Myocyte (in vitro differentiated cells): Measurements from ENCODE around the gene GJA4. TPM values are rescaled to one million over a fixed set of nuclear protein-coding genes. Genes with fewer than 3 reads are reported as not detected.

Experiments
- DNase-seq: peaks from one replicate; pipeline ENCODE4 v3.0.0-alpha.2; 2012; ENCODE audit warnings: low read depth
- total RNA-seq: library from RNA; depleted of rRNA; stranded (reverse); fragments of >200 nt; gene quantifications from 2 replicates; pipeline ENCODE4 v1.2.3, GENCODE V29; 2014

Gene GJA4
- total RNA-seq, 1 donor from 2014 or later: not detected

DNA sequence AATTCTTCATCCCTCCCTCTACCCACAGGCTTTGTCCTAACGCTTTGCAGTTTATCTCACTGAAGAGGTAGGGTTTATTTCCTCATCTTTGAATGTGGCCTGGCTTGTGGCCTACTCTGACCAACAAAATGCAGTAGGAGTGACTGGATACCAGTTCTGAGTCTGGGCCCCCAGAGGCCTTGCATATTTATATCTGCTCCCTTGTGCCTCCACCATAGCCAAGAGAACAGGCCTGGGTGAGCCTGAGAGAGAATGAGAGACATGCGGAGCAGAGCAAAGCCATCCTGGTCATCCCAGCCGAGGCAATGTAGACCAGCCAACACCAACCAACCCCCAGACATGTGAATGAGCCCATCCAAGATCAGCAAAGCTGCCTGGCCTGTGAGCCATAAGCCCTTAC, 36.5 kb downstream of the GJA4 start:
- DNase-seq: peak; percentile 44

DNA sequence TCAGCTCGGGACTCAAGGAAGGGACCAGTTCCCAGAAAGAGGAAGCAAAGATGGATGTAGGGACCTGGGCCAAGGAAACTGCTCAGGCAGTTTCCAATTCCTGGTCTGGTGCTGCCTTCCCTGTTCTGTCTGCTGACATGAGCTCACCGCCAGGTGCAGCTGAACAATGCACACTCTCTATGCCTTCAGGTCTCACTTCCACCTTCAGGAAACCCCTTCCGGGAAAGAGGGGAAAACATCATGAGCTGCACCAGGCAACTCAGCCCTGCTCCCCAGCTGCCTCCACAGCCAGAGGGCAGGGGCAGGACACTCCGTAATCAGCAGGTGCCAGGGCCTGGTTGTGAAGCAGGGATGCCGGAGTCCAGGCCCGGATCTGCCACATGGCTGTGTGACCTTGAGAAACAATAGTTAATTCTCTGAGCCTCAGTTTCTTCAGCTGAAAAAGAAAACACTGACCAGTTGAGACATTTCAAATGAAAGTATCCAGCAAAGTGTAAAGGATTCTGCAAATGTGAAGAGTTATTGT, 39.0 kb downstream of the GJA4 start:
- no peak for DNase-seq

DNA sequence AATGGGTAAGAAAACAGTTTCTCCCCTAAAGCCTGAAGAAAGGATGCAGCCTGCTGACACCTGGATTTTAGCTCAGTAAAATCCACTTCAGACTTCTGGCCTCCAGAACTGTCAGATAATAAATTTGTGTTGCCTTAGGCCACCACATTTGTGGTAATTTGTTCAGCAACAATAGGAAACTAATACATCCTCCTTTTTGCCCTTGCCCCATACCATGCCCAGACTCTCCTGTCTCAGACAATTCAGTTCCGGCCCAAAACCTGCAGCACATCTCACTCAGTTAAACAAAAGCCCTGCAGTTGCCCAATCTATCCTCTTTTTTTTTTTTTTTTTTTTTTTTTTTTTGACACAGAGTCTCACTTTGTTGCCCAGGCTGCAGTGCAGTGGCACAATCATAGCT, 40.9 kb downstream of the GJA4 start:
- DNase-seq: no peak

DNA sequence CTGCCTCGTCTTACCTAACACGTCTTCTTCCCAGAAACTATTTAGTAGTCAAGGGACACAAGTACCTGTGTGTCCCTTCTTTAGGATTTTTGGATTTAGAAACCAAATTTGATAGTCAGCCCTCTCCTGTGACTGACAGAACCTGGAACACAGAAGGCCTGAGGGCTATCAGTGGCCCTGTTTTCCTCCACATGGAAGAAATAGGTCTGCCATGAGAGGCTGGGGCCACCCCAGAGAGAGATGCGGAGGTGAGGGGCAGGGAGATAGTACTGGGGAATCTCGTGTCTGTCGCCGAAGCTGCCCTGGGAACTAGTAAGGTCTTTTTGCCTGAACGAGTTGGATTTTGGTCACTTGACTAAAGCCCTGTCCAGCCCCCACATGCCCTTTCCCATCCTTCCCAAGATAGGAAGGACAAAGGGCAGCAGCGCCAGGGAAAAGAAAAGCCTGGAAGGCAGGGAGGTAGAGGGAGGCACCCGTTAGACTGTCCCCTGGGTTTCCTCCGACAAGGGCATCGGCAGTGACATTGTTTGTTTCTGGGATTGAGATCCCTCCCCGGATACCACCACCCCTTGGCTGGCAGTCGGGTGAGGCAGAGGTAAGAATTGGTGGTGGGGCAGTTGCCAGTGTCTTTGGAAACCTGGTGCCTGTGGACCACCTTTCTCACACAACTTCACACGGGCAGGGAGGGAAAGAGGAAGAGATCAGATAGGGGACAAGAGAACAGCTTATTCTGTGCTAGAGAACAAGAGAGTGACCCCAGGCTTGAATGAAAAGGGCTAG, 46.9 kb downstream of the GJA4 start:
- DNase-seq: no peak

DNA sequence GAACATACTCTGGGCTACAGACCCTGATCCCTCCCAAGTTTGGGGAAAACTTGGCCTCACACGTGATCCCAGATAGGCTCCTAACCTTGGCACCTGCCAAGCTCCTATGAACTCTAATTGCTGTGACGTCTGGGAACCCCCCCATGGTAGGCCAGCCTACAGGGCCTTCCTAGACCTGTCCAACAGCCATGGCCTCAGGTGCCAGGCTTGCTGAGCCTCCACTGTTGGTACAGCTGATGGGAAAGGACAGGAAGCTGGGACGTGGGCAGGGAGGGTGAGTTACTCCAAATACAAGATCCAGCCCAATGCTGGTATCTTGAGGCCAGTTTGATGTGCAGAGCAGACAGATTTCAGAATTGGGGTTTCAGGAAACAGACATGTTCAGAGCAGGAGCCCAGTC, 47.6 kb downstream of the GJA4 start:
- no peak for DNase-seq

DNA sequence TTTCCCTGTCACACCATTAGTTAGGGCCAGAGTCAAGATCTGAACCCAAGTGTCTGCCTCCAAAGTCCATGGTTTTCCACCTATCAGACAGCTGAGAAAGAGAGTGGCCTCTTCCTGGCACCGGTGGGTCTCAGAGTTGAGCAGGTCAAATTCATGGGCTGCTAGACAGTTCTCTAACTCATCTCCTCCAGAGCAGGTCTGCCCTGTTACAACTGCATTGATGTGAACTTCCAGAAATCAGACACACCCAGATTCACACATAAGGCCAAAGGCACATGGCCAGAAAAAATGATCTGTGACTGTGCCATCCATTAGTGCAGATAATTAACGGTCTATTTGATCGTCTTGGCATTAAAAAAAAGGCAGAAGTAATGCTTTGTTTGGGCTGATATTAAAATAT, 49.3 kb downstream of the GJA4 start:
- no peak for DNase-seq

DNA sequence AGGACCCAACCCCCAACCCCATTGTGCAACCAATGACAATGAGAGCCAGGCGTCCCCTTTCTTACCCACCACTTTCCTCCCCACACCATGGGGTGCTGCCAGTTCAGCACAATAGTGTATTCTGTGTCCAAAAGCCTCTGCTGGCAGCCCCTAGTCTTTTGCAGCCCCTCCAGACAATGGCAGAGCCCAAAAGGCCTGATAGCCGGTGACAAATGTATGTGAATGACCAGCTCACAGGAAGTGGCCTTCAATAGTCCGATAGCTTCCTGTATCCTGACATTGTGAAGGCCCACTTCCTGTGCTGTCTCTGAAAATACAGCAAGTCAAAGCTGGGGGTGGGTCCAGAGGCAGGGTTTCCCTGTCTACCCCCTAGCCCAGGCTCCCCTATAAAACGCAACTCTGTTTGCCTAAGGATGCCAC, 50.2 kb downstream of the GJA4 start:
- DNase-seq: no peak

DNA sequence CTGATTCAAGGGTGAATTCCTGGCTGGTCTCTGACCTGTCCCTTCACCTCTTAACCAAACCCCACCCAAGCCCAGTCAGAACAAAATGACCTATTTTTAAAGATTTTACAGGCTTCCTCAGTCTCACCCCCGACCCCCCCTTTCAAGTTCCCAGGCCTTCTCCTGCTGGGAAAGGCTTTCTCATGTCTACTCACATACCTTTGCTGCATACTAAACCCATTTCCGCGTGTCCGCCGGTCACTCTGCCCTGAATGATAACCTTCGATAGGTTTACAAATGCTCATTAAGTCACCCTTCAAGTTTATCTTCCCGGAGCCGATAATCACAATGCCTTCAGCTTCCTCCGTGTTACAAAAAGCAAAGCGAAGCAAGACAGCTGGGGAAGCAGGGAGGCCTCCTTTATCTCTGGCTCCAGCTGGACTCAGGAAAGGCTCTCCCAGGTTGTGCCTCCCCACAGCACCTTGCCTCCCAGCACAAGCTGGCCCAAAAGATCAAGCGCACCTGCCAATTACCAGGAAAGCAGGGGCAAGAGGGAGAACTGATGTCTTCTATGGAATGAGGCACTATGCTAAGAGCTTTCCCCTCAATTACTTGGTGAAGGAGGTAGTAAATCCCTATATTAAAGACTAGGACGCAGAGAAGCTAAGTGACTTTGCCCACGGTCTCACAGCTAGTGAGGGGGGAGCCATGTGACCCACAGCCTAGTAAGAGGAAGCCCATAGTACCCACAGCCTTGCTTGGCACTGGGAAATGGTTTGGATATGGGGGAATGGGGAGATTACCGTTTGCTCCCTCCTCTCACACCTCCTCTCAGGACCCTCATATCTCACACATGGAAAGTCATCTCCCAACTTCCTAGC, 50.8 kb downstream of the GJA4 start:
- no peak for DNase-seq

DNA sequence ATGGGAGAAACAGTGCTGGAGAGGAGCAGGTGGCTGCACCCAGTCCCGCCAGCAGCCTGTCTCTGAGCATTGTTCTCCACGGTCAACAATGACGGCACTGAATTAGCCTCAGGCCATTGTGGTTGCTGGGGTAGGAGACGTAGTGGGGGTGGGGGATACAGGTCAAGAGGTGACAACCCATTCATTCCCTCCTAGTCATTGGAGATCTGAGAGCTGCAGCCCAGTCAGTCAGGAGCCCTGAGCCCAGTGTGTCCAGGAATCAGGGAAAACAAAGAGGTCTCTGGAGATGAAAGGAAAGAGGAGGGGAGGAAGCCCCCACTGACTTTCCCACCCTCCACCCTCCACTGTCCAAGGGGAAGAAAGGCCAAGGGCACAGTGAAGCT, 51.4 kb downstream of the GJA4 start:
- no peak for DNase-seq

Other genes with a start within 250 kb of the GJA4 start
- not detected in 2 replicates for gene GJB5, start 38.0 kb upstream of the GJA4 start, total RNA-seq
- gene GJB4, start 33.3 kb upstream of the GJA4 start, total RNA-seq: not detected in 2 replicates
- not detected in 2 replicates for gene GJB3, start 11.8 kb upstream of the GJA4 start, total RNA-seq
- 17.6 and 23.8 TPM in 2 replicates for gene SMIM12, start 66.8 kb downstream of the GJA4 start, total RNA-seq
- 0.05 TPM in 1 of 2 replicates, not detected in the other for gene DLGAP3, start 136.7 kb downstream of the GJA4 start, total RNA-seq
- gene TMEM35B, start 192.3 kb downstream of the GJA4 start, total RNA-seq: 18.7 and 26.3 TPM in 2 replicates
- 10.1 and 17.5 TPM in 2 replicates for gene ZMYM6, start 238.9 kb downstream of the GJA4 start, total RNA-seq